HG03064 (cell line): ENCODE data around the gene GALNT9.
"Not testable (repeated sequence)": the region's sequence is repeated elsewhere in the genome, so short reads cannot be mapped to it uniquely, and the experiment has no call there.

Source experiments
- ATAC-seq: cut with Tn5 transposase; IDR thresholded peaks from one replicate; pipeline ENCODE4 v1.9.1; 2021; ENCODE audit warnings: low read depth; ENCODE audit not compliant: unreplicated experiment

The GALNT9 gene

DNA sequence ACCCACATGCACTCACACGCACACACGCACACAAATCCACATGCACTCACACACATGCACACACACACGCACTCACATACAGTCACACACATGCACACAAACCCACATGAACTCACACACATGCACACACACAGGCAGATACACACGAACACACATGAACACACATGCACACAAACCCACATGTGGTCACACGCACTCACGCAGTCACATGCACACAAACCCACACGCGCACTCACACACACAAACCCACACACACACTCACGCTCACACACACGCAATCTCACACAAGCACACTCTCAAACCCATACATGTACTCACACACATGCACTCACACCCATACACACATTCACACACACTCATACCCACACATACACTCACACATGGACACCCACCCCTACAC is 61.5 kb downstream of the GALNT9 start:
- no peak for ATAC-seq

DNA sequence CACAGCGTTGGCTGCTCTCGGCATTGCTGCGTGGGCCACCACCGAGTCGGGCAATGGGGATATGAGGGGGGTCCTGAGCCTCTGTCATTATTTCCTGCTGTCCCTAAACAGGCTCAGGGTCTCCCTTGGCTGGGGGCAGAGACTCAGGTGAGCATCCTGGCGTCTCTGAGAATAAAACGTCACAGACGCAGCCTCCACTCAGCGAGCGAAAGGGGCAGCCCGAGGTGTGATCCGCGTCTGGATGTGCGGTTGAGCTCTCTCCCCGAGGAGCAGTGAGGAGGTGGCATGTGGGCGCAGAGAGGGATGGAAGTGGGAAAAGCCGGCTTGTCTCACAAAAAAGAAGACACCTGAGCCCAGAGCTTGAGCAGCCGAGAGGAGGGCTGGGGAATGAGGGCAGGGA is 62.6 kb downstream of the GALNT9 start:
- ATAC-seq, result no peak

DNA sequence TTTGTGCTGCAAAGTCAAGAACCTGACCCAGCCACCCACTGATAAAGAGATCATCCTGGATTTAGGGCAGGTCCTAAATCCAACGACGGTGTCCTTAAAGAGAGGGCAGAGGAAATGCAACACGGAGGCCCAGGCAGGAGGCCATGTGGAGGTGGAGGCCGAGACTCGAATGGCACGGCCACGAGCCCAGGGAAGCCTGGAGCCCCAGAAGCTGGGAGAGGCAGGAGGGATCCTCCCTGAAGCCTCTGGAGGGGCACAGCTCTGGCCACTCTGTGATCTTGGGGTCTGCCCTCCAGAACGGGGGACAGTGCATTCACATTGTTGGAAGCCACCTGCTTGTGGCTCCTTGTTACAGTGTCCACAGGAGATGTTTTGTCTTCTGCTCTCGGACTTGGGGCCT is 63.0 kb downstream of the GALNT9 start:
- no peak for ATAC-seq

GRCh38 chr12:132265822-132266221 is 63.6 kb downstream of the GALNT9 start:
- not testable (repeated sequence) for ATAC-seq

DNA sequence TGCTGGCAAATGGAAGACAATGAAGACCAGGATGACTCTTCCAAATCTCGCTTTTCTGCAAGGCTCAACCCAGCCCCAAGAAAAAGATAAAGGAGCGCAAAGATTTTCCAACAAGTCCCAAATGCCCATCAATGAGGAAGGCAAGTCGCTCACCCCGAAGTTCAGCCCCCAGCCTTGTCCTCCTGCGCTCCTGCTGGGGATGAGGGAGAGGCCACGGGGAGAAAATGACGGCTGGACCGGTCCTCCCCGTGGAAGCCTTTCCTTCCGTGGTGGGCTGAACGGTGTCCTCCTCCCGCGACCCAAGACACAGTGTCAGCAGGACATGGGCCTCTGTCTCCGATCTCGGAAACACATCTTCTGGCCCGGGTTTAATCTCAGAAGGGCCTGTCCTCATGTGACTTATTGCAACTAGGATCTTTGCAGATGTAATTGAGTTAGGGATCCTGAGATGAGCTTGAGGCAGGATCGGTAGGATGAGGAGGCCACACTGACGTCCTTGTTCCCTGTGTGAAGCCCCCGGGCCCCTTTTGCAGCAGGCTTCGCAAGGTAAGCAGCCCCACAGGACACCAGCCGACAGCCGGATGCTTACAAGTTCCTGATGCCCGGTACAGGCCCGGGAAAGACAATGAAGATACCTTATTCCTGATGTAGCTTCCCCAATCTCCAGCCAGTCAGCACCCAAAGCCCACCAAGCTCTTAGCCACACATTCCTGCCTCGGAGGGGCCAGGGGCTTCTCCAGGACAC is 64.2 kb downstream of the GALNT9 start:
- no peak for ATAC-seq

DNA sequence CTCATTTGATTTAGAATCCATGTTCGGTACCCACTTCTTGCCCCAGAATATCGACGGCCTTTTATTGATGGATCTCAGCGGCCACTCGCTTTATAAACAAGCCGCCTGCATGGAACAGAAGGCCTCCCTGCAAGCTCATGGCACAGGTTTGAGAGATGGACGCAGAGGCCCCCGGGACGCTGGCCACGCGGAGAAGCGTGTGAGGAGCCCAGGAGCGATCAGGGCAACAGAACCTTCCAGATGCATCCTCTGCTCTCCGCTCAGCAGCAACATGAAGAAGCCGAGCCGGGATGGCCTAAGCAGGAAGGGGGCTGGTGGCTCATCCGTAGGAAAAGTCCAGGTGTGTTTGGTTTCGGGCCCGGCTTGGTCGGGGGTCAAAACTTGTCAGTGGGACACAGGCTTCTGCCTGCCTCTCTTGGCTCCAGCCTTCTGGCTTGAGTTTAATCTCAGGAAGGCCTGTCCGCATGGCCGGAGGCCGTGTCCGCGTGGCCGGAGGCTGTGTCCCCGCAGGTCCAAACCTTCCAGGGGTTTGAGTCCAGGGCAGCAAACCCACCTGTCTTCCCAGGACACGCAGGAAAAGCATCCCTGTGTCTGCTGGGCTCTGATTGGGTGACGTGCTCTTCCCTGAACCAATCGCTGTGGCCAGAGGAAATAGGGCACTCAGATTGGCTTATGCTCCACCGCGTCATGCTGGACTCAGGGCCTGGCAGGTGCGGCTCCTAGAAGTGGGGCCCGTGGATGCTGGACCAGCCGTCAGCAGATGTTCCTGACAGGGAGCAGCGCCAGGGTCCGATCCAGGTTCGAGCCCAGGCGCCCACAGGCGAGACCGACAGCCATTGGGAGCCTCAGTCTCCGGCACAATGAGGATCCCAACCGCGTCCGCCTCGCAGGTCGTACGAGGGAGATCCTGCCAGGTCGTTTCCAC is 65.0 kb downstream of the GALNT9 start:
- no peak for ATAC-seq

DNA sequence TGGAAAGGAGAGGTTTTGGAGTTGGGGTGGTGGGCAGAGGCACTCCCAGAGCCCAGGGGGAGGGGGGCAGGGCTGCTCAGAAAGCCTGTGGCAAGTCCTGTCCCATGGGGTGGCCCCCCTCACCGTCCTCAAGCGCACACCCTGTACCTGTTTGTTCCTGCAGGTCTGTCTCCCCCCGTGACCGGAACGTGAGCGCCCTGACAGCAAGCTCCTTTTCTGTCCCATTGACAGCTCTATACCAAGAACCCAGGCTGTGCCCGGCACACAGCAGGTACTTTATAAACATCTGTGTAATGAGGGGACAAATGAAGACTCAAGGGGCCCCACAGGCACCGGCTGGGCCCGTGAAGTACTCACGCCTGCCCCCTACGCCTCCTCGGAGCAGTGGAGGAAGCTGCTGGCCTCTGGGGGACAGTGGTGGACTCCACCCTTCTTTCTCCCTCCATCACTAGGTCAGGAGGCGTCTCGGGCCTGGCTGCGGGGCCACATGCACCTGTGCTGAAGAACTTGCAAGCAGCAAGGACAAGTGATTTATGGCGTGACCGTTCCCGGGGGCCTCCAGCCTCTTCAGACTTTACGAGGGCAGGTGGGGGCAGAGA is 65.8 kb downstream of the GALNT9 start:
- no peak for ATAC-seq

DNA sequence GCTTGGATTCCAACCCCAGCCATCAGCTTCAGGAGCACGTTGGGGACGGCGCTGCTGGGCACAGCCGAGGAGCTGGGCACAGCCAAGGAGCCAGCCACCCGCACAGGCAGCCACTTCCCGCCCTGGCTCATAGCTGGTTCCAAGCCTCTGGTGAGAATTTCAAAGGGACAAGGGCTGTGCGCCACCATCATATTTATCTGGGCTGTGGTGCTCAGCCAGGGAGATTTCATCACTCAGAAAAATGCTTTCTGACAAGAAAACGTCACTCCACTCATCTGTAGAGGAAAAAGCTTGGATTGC is 66.4 kb downstream of the GALNT9 start:
- no peak for ATAC-seq

DNA sequence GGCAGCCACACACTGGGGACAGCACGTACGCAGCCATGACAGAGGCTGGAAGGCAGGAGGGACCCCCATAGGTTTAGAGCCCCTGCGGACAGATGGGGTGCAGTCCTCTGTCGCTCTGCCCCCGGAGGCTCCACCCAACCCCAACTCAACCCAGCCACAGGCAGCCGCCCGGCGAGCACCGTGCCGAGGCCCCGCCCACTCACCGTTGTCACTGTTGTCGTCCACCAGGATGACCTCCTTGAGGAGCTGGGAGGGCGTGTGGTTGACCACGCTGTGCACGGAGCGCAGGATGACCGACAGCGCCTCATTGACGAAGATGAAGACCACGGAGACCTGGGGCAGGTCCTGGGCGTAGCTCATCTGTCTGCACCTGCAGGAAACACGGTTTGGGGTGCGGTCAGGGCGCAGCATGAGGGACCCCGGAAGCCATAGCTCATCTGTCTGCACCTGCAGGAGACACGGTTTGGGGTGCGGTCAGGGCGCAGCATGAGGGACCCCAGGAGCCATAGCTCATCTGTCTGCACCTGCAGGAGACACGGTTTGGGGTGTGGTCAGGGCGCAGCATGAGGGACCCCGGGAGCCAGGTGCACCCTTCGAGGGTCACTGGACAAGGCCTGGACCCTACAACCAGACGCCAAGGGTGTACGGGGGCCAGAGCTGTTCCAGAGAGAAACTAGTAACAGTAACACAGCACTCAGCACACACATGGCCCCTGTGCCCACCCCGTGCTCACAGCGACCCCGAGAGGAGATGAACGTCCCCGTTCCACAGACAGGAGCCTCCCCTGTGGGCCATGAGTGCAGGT is 66.9 kb downstream of the GALNT9 start:
- ATAC-seq, result no peak

GRCh38 chr12:132261328-132262138 is 67.9 kb downstream of the GALNT9 start:
- ATAC-seq, result no peak

DNA sequence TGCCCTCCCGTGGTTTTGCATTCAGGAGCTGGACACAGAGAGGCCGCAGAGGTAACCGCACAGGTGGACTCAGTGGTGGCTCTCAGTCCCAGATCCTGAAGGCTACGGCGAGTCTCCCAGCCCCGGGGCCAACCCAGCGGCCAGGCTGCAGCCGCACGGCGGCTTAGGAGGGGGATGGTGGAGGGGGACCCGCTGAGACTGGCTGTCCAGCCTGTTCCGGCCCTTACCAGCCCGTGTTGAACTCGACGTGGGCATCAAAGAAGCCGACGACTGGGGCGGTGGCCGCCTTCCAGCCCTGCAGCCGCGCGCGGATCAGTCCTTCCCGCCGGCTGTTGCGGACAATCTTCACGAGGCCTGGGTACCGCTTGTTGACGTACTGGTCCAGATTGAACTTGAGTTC is 68.7 kb downstream of the GALNT9 start:
- ATAC-seq, result no peak

DNA sequence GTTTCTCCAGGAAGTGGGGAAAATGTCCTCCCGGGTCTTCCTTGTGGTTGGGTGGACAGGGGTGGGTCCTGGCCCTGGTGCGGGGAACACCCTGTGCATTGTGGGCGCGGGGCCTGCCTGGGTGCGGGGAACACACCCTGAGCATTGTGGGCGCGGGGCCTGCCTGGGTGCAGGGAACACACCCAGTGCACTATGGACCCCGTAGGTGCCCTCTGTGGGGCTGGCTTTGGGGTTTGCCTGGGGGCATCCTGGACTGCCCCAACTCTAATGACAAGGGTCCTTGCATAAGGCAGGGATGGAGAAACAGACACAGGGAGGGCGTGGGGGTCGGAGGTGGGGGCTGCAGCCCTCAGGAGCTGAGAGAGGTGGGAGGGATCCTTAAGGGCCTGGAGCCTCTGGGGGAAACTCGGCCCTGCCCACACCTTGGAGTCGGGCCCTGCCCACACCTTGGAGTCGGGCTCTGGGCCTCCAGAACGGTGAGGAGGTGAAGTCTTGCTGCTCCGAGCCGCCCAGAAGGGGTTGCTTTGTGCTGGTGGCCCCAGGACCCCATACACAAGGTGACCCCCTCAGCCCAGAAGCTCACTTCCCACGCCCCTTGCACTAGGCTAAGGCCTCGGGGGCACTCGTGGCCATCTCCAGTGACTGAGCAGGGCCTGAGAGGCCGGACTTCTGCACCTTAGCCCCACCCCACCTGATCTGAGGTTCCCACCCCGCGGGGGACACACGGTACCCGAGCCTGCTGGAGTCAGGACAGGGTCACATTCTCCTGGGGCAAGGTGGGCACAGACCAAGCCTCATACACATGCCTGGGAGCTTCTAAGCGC is 69.3 kb downstream of the GALNT9 start:
- ATAC-seq, result no peak

DNA sequence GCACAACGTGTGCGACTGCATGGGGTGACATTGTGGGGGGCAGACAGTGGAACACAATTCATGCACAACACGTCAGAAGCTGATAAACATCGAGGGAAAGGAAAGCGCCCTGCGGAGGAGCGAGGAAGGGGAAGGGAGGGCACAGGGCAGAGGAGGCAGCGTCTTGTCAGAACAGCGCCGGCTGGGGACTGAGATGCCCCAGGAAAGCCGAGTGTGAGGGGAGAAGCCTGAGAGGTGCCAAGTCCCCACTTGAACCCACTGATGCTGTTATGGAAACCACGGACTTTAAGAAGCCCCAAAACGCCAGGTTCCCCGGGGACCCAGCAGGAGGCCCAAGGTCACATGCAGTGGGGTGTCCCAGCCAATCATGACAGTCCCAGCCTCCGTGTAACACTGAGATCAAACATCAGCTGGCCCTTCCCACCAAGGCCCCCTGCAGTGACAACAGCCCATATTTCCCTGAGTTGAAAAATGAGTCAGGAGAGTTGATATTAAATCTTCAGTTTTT is 70.0 kb downstream of the GALNT9 start:
- ATAC-seq, result no peak

DNA sequence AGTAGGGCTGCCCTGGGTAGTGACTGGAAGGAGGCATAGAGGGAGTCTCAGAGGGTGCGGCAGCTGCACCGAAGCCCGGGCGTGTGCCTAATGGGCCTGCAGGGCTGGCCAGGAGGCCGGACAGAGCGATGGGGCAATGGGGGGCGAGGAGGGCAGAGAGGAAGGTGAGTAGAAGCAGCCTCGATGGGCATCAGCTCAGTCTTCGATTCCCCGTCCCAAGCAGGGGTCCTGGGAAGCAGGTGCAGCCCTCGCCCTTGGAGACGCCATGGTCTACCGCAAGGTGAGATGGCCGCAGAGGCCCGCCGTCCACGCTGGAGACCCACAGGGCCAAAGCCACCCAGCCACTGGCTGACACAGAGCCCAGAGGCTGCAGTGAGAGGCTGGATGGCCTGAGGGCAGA is 70.8 kb downstream of the GALNT9 start:
- ATAC-seq, result no peak

DNA sequence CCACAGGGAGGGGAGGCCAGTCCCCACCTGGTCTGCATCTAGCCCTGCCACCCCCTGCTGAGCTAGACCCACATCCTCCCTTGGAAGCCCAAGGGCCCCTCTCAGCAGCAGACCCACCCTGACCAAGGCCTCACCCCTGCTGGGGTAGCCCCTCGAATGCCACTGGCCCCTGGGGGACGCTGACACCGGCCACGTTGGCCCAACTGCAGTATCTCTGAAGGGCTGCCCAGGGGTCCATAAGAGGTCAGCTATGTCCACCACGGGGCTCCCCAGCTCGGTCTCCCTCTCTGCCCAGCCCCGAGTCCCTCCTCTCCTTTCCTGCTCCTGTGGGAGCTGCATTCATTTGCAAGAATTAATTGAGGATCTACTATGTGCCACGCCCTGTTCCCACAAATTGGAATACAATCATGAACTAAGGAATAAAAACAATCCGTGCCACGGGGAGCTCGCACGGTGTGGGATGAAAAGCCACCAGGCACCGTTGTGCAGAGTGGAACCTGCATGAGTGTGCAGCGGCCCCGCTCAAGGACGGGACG is 71.4 kb downstream of the GALNT9 start:
- ATAC-seq, result no peak

DNA sequence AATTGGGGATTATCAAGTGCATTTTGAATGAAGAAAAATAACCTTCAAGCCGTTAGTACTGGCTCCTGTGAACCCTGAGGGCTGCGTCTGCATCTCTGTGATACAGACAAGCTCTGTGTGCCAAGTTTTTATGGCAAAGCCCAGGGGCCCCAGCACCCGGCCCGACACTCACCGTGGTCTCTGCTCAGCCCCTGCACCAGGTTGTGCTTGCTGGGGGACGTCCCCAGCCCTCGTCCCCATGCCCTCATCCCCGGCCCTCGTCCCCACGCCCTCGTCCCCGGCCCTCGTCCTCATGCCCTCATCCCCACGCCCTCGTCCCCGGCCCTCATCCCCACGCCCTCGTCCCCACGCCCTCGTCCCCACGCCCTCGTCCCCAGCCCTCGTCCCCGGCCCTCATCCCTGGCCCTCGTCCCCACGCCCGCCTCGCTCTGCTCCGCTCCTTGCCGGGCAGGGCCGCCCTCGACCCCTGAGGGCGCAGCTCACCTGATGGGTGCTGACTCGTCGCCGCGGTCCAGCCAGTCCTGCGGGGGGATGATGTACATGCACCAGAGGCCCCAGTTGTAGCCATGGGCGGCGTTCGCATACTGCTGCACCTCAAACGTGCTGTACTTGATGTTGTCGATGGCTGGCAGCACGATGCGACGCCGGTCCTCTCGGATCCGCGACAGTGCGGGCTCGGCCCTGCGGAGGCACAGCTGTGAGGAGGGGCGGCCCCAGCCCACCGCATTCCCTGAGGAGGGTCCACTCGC is 72.0 kb downstream of the GALNT9 start:
- no peak for ATAC-seq

DNA sequence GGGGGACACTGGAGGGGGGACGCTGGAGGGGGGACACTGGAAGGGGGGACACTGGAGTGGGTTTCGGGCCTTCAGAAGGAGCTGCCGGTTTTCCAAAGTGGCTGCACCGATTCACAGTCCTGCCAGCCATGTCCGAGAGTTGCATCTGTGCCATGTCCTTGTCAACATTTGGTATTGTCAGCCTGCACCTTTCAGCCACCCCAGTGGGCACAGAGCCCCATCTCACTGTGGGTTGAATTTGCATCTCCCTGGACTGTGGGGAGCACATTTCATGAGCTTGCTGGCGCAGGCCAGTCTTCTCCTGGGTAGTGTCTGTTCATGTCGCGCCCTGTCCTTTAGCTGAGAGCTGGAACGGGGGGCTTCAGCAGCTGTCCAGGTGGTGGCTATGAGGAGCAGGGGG is 72.7 kb downstream of the GALNT9 start:
- no peak for ATAC-seq

DNA sequence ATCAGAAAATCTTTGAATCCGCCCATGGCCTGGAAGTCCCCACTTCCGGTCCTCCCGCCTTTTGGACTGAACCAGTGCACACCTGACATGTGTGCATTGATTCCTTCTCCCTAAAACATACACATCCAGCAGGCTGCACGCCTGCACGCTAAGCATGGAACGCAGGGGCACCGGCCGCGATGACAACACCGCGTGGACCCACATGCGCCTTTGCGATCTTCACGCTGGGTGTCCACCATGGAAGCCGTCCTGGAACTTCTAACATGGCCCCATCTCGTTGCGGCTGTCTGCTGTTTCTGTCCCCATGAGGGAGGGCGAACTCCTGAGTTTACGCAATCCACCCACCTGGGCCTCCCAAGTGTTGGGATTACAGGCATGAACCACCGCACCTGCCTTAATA is 73.7 kb downstream of the GALNT9 start:
- no peak for ATAC-seq
